HG03159 (cell line): ENCODE results near the gene LRRC51.
"Not testable (repeated sequence)": the region's sequence is repeated elsewhere in the genome, so short reads cannot be mapped to it uniquely, and the experiment has no call there.

ENCODE experiments used
- ATAC-seq: cut with Tn5 transposase; IDR thresholded peaks from one replicate; pipeline ENCODE4 v1.9.1; 2021; ENCODE audit warnings: mild to moderate bottlenecking, moderate library complexity; ENCODE audit not compliant: unreplicated experiment

Gene LRRC51

GRCh38 chr11:72138821-72139390 is 58.3 kb downstream of the LRRC51 start:
- no peak for ATAC-seq

- no peak for ATAC-seq
Observed at GRCh38 chr11:72139500-72139899, 58.9 kb downstream of the LRRC51 start.

- no peak for ATAC-seq
Observed at GRCh38 chr11:72140661-72141060, 60.0 kb downstream of the LRRC51 start.

GRCh38 chr11:72141066-72141465 is 60.4 kb downstream of the LRRC51 start:
- no peak for ATAC-seq

GRCh38 chr11:72142086-72142485 is 61.4 kb downstream of the LRRC51 start:
- ATAC-seq, result not testable (repeated sequence)

GRCh38 chr11:72142543-72142942 is 61.9 kb downstream of the LRRC51 start:
- ATAC-seq, result not testable (repeated sequence)

GRCh38 chr11:72144807-72145565 is 64.3 kb downstream of the LRRC51 start:
- no peak for ATAC-seq
